Effector CD8-positive, alpha-beta T cell (primary cell): ENCODE measurements around the gene GDPD3.

ENCODE experiments used
- DNase-seq: peaks from one replicate; lab custom pipeline; 2025; lab: John Stamatoyannopoulos, UW

GDPD3 gene

DNA sequence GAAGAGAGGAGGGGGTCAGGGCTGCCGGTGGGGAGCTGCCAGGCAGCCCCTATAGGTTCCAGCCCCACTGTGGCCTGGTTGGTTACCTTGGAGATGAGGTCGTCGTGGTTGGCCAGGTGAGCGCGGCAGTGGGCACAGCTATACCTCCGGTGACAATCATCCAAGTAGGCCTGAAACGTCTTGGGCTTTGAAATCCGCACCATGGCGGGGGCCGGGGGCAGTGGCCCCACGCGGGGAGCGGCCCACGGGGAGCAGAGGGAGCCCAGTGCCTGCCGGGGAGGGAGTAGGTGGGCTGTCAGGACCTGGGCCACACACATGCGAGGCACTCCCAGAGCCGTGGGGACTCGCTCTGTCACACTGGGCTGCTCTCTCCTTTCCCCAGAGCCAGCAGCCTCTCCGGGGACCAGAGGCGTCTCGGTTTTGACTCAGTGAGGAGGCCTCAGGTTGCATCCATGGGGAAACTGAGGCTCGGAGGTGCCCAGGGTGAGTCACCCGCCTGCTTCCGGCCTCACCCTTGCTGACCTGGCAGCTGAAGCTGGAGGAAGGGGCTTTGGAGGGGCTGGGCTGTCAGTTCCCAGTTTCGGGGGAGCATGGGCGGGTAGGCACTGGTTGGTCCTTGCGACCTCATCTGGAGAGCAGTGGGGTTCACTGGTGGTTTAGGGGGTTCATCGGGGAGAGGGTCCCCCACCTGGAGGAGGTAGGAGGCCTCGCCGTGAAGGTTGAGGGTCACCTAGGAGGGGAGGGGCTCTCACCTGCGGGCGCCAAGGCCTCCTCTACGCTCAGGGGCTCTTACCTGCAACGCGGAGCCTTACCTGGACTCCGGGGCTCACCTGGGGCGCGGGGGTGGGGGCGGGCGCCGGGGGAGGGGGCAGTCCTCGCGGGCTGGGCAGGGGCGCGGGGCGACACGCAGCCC is 17.9 kb downstream of the GDPD3 start:
- DNase-seq, result no peak

DNA sequence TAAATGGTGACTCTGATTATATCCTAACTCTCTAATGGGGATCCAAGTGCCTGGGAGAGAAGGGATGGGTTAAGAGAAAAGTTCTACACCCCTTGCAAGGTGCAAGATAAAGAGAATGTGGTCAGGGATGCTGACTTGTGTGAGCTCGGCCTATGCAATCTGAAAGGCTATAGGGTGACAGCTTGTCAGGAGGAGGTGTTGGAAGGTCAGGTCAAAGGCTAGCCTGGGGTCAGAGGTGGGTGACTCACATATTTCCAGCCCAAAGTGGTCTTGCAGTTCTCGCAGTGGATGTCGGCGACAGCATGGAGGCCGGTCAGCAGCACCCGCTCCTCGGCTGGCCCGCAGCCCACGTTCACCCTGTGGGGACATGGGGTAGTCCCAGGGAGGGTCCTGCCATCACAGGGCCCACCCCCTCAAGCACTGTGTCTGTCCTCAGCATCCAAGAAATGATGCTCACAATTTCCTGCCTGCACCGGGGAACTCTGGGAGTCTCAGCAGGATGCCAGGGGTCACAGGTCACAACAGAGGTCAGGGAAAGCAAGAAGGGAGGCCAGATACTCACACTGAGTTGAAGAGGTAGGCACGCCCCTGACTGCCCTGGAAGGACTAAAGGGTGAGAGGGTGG is 18.7 kb downstream of the GDPD3 start:
- DNase-seq, result no peak

DNA sequence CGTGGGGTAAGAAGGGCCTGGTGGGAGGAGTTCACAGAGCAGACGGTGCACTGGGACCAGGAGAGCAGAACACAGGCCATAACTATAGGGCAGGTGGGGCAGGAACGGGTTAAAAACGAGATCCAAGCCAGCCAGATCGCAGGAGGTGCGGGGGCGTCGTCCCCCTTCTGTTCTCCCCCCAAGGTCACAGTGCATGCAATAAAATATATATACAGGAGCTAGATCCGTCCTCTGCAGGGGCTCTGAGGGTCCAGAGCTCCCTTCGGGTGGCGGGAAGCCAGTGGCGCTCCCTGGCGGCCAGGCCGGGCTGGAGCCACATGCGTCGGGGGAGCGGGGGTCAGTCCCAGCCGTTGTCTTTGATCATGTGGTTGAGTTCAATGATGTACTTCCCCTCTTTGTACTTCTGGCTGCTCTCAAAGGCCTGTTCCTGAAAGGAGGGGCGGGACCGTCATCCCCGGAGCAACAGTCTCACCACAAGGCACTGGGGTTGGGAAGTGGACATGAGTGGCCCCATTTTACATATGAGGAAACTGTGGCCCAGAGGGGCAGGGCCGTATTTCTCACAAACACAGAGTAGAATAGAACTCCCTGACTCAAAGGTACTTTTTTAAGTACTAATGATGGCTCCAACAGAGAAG is 20.8 kb downstream of the GDPD3 start:
- peak; percentile 41 for DNase-seq

DNA sequence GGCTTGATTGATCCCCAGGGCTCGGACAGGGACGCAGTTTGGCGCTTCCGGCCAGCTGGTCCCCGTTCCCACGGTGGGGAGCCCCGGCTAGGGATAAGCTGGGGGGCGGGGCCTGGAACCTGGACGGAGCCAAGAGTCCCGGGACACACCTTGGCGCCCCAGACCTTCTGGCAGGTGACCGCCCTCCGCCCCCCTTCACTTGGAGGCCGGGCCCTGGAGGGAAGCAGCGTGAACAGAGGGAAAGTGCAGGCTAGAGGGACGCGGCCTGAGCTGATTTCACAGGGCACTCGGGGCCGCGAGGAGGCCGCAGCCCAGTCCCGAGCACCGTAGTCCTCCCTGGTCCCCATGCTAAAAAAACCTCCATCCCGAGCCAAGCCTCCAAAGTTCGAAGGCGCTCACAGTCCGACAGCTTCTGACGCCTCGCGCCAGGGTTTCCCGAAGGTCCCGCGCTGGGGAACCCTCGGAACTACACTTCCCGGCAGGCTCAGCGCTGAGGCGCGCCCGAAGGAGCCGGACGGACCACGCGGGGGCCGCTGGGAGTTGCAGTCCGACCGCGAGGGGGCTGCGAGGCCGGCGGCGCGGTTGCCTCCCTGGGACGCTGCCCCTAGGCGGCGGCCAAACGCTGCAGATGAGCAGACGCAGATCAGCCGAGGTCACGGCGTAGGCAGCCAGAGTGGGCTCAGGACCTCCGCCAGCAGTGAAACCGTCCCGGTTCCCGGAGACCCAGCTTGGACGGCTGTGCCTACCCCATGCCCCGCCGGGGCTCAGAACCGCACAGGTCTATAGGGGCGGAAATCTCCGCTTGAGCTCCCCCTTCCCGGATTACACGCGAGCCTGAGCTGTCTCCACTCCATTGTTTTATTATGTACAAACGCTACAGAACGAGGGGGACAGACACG is 21.6 kb downstream of the GDPD3 start, which contains the start of gene TBX6:
TBX6 (minus strand) TSS at position 451 of the 899 bp plus-strand sequence. CDS start 731 bp downstream, outside the sequence.
- DNase-seq, result peak; percentile 89

DNA sequence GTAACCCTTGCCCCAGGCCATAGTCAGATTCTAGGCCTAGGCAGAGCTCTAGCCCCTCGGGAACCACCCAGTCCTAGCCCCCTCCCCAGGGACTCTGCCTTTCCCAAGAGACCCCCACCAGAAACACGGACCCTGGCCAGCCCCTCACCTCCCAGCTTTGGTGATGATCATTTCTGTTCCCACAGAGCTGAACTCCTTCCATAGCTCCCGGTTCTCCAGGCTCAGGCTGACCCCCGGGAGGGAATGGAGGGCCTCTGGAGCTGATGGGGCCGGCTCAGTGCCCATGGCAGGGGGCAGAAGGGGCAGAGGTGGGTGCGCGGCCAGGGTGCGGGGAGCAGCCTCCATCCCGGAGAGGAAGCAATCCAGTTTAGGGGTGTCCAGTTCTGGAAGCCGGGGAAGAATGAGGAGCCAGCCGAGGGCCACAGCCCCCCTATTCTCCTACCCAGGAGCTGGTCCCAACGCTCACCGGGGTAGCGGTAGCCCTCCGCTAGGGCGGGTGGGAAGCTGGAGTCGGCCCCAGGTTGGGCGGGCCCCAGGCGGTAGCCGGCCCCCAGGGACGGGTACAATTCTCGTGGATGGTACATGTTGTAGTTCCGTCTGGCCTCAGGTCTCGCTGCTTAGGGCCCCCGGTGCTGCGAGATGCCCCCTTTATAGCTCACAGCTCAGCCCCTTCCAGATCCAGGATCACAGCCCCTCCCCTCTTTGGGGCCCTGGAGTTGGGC is 22.6 kb downstream of the GDPD3 start:
- DNase-seq, result no peak

DNA sequence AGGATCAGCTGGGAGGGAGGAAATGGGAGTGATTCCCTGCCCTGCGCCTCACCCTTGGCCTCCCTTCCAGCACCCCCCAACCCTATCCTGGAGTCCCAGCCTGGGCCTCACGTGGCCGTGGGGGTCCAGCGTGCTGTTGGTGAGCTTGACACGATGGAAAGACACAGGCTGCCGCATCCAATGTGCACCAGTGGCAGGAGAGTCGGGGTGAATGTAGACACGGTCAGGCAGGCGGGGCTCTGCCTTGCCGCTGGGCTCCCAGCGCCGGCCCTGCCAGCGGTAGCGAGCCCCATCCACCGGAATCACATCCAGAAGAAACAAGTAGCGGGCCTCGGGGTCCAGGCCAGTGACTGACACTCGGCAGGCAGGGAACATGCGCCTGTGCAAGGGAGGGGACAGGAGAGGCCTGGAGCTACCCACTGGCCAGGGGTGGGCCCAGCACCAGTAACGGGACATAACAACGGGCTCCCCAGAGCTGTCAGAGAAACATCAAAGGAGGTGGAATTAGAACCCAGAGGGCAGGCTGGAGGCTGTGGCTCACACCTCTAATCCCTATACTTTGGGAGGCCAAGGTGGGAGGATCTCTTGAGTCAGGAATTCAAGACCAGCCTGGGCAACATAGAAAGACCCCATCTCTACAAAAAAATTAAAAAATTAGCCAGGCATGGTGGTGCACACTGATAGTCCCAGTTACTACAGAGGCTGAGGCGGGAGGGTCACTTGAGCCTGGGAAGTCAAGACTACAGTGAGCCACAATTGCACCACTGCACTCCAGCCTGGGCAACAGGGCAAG is 24.3 kb downstream of the GDPD3 start:
- DNase-seq, result no peak

DNA sequence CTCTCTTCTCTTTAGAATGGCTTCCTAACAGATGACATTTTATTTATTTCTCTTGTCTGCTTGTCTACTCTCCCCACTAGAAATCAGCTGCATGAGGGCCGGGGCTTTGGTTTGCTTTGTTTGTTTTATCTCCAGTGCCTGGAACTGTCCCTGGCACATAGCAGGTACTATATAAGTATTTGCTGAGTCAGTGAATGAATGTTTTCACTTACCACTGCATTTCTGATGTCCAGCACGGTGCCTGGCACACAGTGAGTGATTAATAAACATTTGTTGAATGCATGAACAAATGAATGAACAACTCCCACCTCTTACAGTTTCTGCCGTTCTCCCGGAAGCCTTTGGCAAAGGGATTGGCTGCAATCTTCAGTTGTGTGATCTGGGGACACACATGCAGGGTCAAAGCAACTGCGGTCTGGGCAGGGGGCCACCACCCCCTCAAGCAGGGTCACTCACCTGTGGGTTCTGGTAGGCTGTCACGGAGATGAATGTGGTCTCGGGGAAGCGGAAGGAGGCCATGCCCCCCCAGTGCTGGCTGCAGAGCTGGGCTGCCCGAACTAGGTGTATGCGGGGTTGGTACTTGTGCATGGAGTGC is 25.0 kb downstream of the GDPD3 start:
- no peak for DNase-seq

DNA sequence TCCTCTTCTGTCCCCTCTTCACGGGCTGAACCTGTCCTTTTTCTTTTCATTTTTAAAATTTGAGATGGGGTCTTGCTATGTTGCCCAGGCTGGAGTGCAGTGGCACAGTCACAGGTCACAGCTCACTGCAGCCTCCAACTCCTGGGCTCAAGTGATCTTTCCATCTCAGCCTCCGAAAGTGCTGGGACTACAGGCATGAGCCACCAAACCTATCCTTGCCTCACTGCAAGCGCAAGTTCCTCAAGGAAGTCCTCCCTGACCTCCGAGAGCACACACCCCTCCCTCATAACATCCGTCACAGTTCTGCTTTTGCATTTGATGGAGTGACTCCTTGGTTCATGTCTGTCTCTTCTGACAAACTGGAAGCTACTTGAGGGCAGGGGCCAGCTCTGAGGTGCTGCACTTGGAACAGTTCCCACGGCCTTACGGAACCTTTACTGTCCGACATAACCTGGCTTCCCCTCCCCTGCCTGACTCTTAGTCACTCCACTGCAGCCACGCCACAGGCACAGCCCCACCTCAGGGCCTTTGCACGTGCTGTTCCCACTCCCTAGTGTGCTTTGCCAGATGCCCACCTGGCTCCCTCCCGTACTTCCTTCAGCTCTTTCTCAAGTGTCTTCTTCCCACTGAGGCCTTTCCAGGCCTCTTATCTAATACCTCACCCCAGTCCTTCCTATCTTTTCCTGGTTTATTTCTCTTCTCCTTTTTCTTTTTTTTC is 26.0 kb downstream of the GDPD3 start:
- DNase-seq, result no peak

DNA sequence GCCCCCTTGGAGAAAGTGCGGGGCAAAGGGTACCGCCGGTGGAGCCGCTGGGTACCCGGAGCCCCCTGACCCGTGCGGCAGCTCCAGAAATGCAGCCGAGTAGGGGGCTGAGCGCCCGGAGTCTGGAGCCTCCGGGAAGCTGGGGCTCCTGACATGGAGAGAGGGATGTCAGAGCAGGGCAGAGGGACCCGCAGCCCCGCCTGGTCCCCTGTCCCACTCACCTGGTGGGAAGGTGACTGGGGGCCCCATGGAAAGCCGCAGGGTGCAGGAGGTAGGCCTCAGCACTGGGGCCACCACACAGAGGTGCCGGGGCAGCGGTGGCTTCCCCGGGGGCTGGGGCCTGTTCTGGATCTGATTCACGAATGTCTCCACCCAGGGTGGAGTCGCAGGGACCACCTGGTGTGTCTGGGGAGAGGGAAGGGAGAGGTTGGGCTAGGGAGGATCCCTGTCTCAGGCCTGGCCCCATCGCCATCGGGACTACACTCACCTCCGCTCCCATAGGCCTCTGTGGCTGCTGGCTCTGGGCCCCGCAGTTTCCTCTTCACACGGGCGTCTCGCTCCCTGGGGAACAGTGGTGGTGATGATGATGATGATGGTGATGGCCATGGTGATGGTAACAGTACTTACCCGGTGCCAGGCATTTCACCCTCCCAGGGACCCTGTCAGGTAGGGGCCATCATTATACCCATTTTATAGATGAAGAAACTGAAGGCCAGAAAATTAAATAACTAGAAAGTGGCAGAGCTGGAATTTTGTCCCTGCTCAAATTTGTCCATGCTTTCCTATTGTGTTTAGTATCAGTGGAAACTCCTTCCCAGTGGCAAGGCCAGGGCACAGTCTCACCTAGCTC is 26.8 kb downstream of the GDPD3 start:
- no peak for DNase-seq

DNA sequence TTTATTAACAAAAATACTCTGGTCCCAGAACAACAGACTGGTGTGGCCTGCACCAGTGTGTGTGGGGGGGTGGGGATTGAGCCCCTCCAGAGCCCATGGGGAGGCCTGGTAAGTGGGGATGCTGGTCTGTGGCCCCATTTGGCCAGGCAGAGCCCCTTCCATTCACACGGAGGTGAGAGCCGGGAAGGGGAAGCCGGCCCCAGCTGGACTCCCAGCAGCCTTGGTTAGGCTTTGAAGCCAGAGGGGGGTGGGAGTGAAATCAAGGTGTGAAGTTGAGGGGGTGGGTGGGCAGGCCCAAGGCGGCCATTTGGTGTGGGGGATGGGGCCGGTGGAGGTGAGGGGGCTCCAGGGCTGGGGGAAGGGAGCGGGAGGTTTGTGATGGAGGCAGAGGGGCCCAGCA is 27.5 kb downstream of the GDPD3 start:
- no peak for DNase-seq

DNA sequence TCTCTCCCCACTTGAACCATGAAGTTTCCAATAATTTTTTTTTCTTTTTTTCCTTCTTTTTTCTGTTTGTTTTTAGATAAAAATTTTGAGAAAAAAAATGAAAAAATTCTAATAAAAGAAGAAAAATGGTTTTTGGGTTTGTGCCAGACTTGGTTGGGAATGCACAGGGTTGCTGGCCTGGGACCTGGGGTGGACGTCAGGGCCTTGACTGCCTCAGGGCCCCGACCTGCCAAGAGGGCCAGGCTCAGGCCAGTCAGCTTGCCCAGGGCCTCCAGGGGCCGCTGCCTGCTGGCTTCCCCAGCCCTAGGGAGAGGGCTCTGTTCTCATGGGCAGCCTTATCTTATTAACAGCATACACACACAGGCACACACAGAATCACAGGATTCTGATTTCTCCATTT is 28.1 kb downstream of the GDPD3 start:
- no peak for DNase-seq

DNA sequence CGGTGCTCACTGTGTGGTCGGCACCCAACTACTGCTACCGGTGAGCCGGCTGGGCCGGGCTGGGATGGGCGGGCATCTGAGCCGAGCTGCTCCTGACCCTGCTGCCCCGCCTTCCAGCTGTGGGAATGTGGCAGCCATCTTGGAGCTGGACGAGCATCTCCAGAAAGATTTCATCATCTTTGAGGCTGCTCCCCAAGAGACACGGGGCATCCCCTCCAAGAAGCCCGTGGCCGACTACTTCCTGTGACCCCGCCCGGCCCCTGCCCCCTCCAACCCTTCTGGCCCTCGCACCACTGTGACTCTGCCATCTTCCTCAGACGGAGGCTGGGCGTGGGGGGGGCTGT is 28.5 kb downstream of the GDPD3 start:
- DNase-seq, result no peak

DNA sequence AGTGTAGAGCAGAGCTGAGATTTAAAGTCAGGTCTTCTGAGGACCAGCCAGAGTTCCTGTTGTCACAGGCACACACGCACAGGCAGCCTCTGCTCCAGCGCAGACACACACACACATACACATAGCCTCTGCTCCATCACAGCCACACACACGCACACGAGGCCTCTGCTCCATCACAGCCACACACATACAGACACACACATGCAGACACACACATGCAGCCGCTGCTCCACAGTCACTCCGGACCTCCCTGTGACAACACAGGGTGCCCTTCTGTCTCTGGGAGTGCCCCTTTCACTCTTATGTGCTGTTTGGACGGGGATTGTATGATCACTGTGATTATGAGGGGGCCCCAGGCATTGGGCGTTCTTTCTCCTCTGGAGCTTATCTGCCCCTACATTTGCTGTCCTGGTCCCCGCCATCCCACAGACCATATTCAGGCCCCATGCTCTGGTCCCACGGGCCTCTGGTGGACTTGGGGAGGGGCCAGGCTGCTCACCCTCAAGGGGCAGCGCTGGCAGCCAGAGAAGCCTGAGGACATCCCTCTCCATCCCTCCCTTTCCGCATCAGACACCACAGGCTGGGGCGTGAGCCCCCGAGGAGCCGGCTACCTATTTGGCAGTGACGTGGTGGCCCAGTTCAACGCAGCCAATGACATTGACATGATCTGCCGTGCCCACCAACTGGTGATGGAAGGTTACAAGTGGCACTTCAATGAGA is 29.1 kb downstream of the GDPD3 start:
- no peak for DNase-seq

DNA sequence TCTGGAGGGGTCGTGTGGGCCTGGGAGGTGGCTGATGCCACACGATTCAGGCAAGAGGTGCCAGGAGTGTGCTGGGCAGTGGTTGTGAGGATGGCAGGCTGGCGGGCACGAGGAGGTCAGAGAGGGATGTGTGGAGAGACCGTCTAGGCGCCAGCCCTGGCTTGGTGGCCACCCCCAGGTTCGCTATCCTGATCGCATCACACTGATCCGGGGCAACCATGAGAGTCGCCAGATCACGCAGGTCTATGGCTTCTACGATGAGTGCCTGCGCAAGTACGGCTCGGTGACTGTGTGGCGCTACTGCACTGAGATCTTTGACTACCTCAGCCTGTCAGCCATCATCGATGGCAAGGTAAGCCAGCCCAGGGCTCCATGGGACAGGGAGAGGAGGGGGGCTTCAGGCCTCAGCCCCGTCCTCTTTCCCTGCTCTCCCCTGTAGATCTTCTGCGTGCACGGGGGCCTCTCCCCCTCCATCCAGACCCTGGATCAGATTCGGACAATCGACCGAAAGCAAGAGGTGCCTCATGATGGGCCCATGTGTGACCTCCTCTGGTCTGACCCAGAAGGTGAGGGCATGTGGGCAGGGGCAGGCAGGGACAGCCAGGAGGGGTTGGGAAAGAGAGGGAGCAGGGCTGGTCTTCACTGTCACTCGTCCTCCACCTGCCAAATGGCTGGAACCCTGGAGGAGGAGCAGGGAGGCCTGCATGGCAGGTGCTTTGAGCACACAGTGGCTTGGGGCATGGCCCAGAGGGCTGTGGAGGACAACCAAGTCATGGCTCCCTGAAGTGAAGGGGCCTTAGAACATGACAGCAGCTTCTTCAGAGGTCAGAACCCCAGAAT is 29.9 kb downstream of the GDPD3 start:
- no peak for DNase-seq

DNA sequence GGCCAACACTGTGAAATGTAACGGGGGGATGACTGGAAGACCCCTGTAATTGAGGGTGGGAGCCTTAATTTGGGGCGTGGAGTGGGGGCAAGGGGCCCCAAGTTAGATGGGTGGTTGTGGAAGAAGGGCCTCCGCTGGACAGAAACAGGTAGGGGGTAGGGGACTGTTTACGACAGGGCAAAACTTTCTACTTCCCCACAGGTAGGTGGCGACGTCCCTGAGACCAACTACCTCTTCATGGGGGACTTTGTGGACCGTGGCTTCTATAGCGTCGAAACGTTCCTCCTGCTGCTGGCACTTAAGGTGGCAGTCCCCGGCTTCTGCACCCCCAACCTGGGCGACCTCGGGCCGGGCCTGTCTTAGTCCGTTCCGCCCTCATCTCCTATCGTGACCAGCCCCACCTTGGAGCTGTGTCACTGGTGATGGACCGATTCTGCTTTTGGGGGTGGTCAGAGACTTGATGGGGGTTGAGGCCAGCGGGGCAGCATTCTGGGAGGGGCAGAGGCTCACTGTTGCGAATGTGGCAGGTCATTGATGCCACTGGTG is 30.7 kb downstream of the GDPD3 start:
- no peak for DNase-seq

DNA sequence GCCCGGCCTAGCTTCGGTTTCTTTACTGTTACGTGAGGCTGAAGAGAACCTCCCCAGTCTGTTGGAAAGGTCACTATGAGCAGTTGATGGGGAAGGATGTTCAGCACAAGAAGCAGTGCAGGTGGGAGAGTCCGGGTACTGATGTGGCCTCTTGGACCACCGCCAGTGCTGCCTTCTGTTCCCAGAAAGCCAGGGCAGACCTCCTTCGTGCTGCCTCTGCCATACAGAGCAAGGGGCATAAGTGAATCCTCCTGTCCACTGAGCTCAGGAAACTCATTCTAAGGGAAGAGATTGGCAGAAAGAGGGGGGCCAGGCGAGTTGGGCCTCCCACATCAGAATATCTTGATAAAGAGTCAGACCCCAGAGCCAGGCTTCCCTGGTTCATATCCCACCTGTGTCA is 33.9 kb downstream of the GDPD3 start:
- no peak for DNase-seq
